ENCODE data around the gene JPH4. TPM values are rescaled to one million over a fixed set of nuclear protein-coding genes. Genes with fewer than 3 reads are reported as not detected.
A peak's percentile ranks its signal among the peaks of the same experiment; 100 is the strongest.

The JPH4 gene
- total RNA-seq, 1 donor from 2014 or later, result not detected

DNA sequence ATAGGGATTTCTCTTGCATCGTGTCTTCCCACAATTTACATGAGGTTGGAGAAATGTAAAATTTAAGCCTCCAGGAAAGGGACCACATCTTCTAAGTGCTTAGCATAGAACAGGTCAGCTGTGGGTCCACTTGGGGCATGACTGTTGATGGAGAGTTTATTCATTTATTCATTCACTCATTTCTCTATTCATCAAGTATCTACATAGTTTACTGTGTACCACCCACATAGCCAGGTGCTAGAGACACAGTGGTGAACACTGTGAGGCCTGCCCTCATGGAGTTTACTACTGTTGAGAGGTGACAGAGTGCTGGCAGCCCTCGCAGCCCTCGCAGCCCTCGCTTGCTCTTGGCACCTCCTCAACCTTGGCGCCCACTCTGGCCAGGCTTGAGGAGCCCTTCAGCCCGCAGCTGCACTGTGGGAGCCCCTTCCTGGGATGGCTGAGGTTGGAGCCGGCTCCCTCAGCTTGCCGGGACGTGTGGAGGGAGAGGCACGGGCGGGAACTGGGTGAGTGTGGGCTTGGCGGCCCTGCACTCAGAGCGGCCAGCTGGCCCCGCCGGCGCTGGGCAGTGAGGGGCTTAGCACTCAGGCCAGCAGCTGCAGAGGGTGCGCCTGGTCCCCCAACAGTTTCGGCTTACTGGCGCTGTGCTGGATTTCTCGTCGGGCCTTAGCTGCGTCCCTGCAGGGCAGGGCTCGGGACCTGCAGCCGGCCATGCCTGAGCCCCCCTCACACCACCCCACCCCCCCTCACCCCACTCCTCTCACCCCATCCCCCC, 1.7 kb upstream of the JPH4 start:
- no peaks in the 10 kb centered on the region for H3K9me3 Mint-ChIP-seq
- peaks cover 50% of the 10 kb centered on the region for H3K27me3 Mint-ChIP-seq
- intact Hi-C loops (cut with micrococcal nuclease), result no loop called here

DNA sequence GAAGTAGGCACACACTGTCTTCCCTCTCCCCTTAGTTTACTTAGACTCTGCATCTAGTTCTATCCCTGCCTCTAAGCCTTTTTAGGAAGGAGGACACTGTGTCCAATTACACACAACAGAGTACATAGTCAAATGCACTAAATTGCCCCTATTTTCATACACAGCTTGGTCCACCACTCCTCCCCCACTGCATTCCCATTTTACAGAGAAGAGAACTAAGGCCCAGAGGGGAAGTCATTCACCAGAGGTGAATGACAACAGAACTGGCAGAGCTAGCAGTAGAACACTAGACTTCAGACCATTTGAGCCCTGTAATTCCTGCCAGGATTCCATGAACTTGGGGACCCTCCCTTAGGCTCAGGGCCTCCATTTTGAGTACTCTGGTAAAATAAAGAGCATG, 1.1 kb upstream of the JPH4 start:
- Mint-ChIP-seq H3K4me1 (peaks cover 10% of the 10 kb centered on the region), H3K9me3 (no peaks in the 10 kb centered on the region)
- intact Hi-C loops (cut with micrococcal nuclease), result no loop called here

More for the DNA sequence above, 1.7 kb upstream of the JPH4 start:
- Mint-ChIP-seq H3K36me3 (ENCODE audit: low read depth) (peaks cover 3% of the 10 kb centered on the region), H3K4me3 (no peak overlapping the region), H3K4me1 (peaks cover 10% of the 10 kb centered on the region), H3K27ac (no peak overlapping the region)
- no peak for DNase-seq

DNA sequence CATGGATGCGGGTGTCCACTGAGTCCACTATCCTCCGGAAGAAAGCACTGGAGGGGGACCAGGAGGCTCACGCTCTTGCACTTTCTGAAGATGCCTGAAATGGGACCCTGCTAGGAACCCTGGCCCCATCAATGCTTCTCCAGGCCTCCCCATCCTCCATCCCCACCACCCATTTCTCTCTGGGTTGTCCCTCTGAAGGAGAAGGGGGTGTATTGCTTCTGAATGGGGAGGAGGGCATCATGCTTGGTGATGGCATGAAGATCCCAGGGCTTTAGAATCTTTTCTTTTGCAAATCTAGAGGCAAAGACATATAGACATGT, 681 bp upstream of the JPH4 start:
- Mint-ChIP-seq H3K4me3 (no peak overlapping the region), H3K36me3 (ENCODE audit: low read depth) (peaks cover 3% of the 10 kb centered on the region), H3K27ac (no peak overlapping the region), H3K4me1 (peaks cover 10% of the 10 kb centered on the region), H3K27me3 (peaks cover 56% of the 10 kb centered on the region), H3K9me3 (no peaks in the 10 kb centered on the region)
- DNase-seq, result no peak
- intact Hi-C loops (cut with micrococcal nuclease), result no loop called here

More for the DNA sequence above, 1.1 kb upstream of the JPH4 start:
- no peak for DNase-seq
- peaks cover 3% of the 10 kb centered on the region for H3K36me3 Mint-ChIP-seq (ENCODE audit: low read depth)
- no peak overlapping the region for H3K27ac Mint-ChIP-seq
- no peak overlapping the region for H3K4me3 Mint-ChIP-seq
- H3K27me3 Mint-ChIP-seq, result peaks cover 56% of the 10 kb centered on the region

DNA sequence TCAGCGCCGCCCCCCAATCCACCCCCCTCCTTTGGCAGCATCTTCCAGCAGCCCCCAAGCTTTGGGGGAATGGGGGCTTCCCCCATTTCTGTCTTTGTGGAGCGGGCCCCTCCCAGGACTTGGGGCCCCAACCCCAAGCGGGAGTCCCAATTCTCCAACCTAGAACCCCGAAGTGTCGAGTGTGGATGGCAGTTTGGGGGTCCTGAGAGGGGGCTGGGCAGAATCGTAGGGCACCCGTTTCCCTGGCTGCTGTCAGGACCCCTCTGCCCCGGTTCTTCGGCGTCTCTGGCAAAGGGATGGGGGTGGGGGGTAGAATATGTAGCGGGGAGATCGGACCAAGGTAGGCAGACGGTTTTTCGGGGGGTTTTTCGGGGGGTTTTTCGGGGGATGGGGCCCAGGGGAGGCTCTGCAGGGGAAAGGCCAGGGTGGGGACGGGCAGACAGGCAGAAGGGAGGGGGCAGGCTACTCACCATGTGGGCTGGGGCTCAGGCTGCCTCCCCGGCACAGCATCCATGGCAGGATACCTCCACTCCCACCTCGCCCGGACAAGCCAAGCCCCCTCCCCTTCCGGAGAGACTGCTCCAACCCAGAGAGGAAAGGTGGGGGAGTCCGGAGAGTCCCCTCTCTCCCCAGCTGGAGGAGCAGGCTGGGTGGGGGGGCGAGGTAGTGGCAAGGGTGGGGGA, 739 bp downstream of the JPH4 start:
- DNase-seq, result no peak
- no peak overlapping the region for H3K27ac Mint-ChIP-seq
- peaks cover 54% of the 10 kb centered on the region for H3K27me3 Mint-ChIP-seq

DNA sequence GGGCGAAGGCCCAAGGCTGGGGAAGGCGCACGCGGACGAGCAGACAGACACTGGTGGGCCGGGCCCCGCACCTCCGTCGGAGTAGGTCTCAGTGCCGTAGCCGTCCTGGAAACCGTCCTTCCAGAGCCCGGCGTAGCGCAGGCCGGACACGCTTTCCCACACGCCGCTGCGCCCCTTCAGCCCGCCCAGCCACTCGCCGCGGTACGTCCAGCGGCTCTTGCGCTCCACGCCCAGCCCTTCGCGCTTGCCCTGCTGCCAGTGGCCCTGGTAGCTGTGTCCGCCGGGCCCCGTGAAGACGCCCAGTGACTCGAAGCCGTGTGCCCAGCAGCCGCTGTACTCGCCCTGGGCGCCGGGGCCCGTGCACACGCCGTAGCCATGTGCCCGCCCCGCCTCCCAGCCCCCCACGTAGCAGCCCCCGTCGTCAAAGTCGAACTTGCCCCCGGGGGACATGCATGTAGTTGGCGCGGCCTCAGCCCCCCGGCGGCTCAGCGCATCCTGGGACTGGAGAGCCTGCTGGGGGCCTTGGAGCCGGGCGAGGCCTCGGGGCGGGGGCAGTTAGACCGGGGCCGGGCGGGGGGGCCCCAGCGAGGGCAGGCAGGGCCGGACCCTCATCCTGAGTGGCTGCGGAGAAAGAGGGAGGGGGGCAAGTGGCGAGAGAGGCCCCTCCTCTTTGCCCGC, 1.4 kb downstream of the JPH4 start:
- intact Hi-C loops (cut with micrococcal nuclease), result no loop called here
- Mint-ChIP-seq H3K27me3 (peaks cover 52% of the 10 kb centered on the region), H3K27ac (no peak overlapping the region), H3K4me3 (peak overlapping the region; percentile 57), H3K4me1 (peaks cover 19% of the 10 kb centered on the region), H3K9me3 (no peaks in the 10 kb centered on the region), H3K36me3 (ENCODE audit: low read depth) (peaks cover 3% of the 10 kb centered on the region)
- DNase-seq, result peak; percentile 57

More for the DNA sequence above, 739 bp downstream of the JPH4 start:
- H3K4me3 Mint-ChIP-seq, result no peak overlapping the region
- intact Hi-C loops (cut with micrococcal nuclease), result no loop called here
- H3K36me3 Mint-ChIP-seq (ENCODE audit: low read depth), result peaks cover 3% of the 10 kb centered on the region
- peaks cover 14% of the 10 kb centered on the region for H3K4me1 Mint-ChIP-seq
- H3K9me3 Mint-ChIP-seq, result no peaks in the 10 kb centered on the region

DNA sequence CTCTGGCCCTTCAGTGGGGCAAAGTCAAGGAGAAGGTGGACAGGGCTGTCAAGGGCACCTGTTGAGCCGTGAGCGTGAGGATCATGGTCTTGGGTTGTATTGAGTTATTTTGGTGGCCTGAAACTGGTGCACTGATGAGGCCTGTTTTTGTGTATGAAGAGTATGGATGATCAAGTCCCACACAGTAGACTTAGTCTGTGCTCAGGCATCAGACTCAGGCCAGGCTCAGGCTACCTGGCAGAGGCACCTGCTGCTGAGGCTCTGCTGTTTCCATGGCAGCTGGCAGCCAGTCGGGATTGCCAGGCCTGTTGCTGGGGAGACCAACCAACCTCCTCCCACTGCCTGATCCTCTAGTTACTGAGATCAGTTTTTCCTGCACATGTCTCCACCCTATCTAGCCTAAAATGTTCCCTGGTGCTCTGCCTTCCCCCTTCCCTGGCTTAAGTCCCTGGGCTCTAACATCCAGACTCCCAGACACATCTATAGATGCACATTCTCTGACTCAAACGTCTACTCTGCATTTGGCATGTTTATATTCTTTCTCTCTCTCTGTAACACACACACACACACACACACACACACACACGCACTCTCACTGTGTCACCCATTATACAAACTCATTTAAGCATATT, 5.1 kb downstream of the JPH4 start:
- Mint-ChIP-seq H3K9me3 (no peaks in the 10 kb centered on the region), H3K36me3 (ENCODE audit: low read depth) (peaks cover 3% of the 10 kb centered on the region), H3K27me3 (peaks cover 35% of the 10 kb centered on the region), H3K4me3 (no peak overlapping the region), H3K27ac (no peak overlapping the region), H3K4me1 (peaks cover 25% of the 10 kb centered on the region)
- no peak for DNase-seq
- intact Hi-C loops (cut with micrococcal nuclease), result no loop called here

DNA sequence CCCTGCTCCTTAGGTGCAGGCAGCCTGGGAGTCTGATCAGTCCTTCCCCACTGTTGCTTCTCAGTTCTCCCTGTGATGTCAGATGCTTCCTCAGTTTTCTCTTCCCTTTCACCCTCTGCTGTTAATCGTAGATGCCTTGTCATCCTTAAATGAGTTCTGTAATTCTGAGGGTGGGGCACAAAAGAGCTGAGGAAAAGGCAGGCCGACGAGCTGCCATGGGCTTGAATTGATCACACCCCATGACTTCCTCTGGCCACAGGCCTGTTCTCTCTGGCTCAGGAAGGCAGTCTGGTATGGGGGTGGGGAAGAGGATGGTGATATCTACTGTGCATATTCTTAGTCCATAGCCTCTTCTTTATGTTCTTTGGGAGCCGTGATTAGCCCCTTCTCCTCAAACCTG, 5.8 kb downstream of the JPH4 start:
- no peak for DNase-seq
- Mint-ChIP-seq H3K4me3 (no peak overlapping the region), H3K27me3 (peaks cover 29% of the 10 kb centered on the region), H3K27ac (no peak overlapping the region), H3K36me3 (ENCODE audit: low read depth) (peaks cover 3% of the 10 kb centered on the region), H3K9me3 (no peaks in the 10 kb centered on the region), H3K4me1 (peaks cover 31% of the 10 kb centered on the region)
- intact Hi-C loops (cut with micrococcal nuclease), result no loop called here

DNA sequence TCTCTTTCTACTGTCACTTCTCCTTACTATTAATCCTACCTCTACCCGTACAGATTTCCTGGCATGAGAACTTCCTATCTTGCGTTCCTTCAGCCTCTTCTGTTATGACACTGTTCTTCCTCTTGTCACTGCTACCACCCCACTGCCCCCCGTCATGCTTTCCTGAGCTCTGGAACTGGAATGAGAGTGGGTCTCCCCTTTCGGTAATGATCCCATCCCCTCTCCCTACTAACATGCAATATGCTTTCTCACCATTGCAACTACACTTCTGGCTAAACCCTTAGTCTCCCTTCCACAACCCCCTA, 6.1 kb downstream of the JPH4 start:
- Mint-ChIP-seq H3K4me3 (no peak overlapping the region), H3K36me3 (ENCODE audit: low read depth) (peaks cover 4% of the 10 kb centered on the region), H3K27ac (no peak overlapping the region), H3K9me3 (no peaks in the 10 kb centered on the region), H3K4me1 (peaks cover 35% of the 10 kb centered on the region), H3K27me3 (peaks cover 26% of the 10 kb centered on the region)
- no peak for DNase-seq
- intact Hi-C loops (cut with micrococcal nuclease), result no loop called here

DNA sequence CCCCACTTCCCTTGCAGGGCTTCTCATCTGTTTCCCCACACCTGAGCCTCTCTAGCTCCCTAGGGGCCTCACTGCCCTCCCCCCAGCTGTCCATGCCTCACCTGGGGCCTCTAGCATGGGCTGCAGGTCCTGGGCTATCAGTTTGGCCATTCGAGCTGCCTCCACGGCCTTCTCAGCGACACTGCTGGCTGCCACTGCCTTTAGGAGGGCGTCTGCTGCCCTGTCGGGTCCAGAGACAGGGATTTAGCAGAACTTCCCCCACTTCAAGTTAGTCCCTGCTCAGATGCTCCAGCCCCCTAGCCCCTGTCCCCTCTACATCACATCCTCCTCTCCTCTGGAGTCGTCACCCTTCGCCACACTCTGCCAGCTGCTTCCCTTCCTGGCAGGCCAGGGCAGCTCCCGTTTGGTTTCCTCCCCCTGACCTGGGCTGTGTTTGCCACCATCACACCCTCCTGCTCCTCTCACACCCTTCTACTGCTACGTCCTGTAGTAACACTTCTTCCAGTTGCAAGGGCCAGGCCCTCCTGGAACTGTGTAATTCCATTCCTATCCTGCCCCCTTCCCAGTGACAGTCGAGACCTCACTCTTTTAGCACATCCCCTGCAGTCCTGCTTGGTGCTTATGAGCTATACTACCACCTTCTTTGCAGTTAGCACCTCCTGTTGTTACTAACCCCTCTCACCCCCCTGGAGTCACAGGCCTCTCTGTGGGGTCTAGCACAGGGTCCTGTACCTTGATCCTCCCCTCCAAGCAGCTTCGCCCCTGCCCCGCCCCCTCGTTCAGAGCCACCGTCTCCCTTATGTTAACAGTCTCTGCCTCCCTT, 6.7 kb downstream of the JPH4 start:
- peaks cover 35% of the 10 kb centered on the region for H3K4me1 Mint-ChIP-seq
- peaks cover 23% of the 10 kb centered on the region for H3K27me3 Mint-ChIP-seq
- H3K36me3 Mint-ChIP-seq (ENCODE audit: low read depth), result peaks cover 7% of the 10 kb centered on the region
- intact Hi-C loops (cut with micrococcal nuclease), result no loop called here
- H3K27ac Mint-ChIP-seq, result peak overlapping the region; percentile 2
- no peak overlapping the region for H3K4me3 Mint-ChIP-seq
- no peaks in the 10 kb centered on the region for H3K9me3 Mint-ChIP-seq
- DNase-seq, result peak; percentile 56

DNA sequence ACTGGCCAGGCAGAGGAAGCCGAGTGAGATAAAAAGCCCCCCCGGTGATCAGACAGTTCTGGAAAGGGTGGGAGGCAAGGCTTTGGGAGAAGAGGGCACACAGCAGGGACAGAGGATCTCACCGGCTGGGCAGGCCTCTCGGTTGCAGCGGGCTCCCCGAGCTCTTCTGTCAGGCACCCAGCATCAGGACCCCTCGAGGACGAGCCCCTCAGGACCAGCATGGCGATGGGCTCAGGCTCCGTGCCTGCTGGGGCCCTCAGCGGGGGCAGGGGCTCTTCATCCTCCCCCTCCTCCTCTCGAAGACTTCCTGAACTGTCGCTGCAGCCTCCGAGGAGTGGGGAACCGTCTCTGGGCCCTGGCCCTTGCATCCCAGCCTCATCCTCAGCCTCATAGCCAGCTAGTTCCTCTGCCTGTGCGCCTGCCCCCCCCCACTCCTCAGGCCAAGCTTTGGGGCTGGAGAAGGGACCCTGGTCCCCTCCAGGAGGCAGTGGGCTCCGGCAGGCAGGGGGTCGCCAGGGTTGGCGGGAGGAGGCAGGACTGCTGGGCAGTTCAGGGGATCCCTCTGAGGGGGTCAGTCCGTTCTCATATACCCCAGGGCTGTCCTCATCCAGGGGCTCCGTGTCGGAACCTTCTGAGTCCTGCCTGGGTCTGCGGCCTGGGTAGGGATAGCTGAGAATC, 7.6 kb downstream of the JPH4 start:
- no peak overlapping the region for H3K4me3 Mint-ChIP-seq

DNA sequence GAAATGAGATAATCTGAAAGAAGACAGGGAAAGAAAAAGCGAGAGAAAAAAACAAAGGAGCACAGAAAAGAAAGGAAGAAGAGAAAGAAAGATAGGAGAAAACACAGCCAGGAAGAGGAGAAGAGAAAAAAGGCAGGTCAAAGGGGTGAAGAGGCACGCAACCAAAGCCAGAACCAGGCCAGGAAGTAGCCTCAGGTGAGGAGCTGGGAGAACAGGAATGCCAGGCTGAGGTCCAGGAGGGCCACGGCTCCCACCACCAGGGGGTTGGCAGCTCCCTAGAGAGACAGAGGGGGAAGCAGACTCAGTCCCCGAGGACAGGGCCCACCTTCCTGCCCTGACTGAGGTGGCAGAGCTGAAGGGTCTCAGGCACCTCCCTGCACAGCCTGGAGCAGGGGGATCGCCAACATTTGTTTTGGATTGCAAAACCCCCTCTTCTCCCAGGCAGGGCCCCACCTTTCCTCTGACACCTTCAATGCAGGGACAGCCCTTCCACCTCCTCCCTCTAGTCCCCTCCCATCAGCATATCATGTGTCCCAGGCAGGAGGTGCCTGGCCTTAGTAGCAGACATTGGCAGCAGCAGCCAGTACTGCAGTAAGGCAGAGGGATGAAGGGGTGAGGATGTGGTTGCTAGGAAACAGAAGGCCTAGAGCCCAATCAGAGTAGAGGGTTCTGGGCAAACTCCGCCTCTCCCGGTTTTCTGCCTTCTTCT, 9.0 kb downstream of the JPH4 start:
- Mint-ChIP-seq H3K27me3 (peaks cover 6% of the 10 kb centered on the region), H3K4me1 (peaks cover 38% of the 10 kb centered on the region), H3K27ac (peak overlapping the region; percentile 0), H3K4me3 (no peak overlapping the region), H3K36me3 (ENCODE audit: low read depth) (peaks cover 20% of the 10 kb centered on the region), H3K9me3 (no peaks in the 10 kb centered on the region)
- DNase-seq, result no peak
- intact Hi-C loops (cut with micrococcal nuclease), result loop anchor here (10.0 kb wide), 1 partner anchor 875 kb away; the partner anchor contains the start of gene SDR39U1

More for the DNA sequence above, 7.6 kb downstream of the JPH4 start:
- DNase-seq, result peak; percentile 53
- Mint-ChIP-seq H3K27ac (no peak overlapping the region), H3K4me1 (peaks cover 35% of the 10 kb centered on the region), H3K9me3 (no peaks in the 10 kb centered on the region), H3K36me3 (ENCODE audit: low read depth) (peaks cover 8% of the 10 kb centered on the region), H3K27me3 (peaks cover 16% of the 10 kb centered on the region)
- intact Hi-C loops (cut with micrococcal nuclease), result no loop called here

DNA sequence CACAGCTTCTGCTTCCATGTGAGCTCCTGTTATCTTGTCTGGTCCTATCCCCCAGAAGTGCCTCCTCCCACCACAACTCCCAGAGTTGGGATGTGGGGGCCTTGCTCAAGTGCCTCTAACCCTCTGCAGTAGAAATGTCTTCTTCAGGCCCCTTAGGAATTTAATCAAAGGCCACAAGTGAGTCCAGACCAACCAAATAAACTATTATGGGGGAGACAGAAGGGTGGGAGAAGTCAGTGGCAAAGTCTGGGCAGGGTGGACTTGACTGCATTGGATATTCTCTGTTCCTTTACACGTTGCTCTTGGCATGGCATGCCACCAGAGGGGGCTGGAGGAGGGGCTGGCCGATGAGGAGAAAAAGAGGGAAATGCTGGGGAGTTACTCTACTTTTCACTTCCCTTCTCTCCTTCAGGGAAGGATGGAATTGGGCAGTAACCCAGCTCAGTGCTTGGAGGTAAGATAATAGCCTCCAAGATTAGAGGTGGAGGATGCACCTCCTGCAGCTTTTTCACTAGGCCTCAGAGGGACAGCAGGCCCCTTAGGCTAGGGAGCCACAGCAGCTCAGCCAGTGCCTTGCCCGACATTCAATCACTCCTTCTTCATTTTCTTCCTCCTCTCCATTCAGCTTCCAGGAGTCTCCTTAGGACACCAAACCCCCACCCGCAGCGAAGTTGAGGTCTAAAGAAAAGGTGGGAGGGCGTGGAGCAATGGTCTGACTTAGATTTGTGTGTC, 9.8 kb downstream of the JPH4 start:
- H3K36me3 Mint-ChIP-seq (ENCODE audit: low read depth), result peaks cover 27% of the 10 kb centered on the region
- DNase-seq, result no peak
- peak overlapping the region; percentile 99 for H3K4me3 Mint-ChIP-seq
- H3K4me1 Mint-ChIP-seq, result peaks cover 38% of the 10 kb centered on the region
- intact Hi-C loops (cut with micrococcal nuclease), result loop anchor here (10.0 kb wide), 1 partner anchor 876 kb away; the partner anchor contains the start of gene SDR39U1
- peak overlapping the region; percentile 98 for H3K27ac Mint-ChIP-seq
- H3K9me3 Mint-ChIP-seq, result no peaks in the 10 kb centered on the region
- peaks cover 5% of the 10 kb centered on the region for H3K27me3 Mint-ChIP-seq
